Left cardiac atrium (tissue), 4 donors: ENCODE results near the gene TXNL4B. TPM values are rescaled to one million over a fixed set of nuclear protein-coding genes. Genes with fewer than 3 reads are reported as not detected.

ENCODE experiments used
- ATAC-seq, 2 donors: fragments of 200-7000 bp; cut with Tn5 transposase; one replicate each; pipeline ENCODE4 v1.9.1; 2020; ENCODE audit warnings: mild to moderate bottlenecking in 2 of 2, moderate library complexity in 2 of 2
- DNase-seq: peaks from one replicate; pipeline ENCODE4 v3.0.0-alpha.2; 2020
- intact Hi-C, 2 donors: fragments of 100-400 bp; cut with DNase I; formaldehyde crosslinking; loops; one replicate each; pipeline versions ENCODE4 v1.14.1 to v1.15.1; 2022 to 2023
- total RNA-seq, 2 donors: library from RNA; stranded (reverse); fragmentation: NEBNext Ultra II Directional; extraction: Animal tissue kit (Norgen Biotek cat#: 25700); gene quantifications; one replicate each; pipeline ENCODE4 v1.2.1, GENCODE V29; 2021
- donor health status: DM: no; HTN: yes; CAD: no.
- donor health status: DM: no; HTN: yes; CAD: no; lungs with severe emphysema.
- donor health status: DM: yes; HTN: yes; CAD: no.
- donor health status: Dilated cardiomyopathy.

The TXNL4B gene
- total RNA-seq, 2 donors from 2014 or later: 6.5 to 7.8 TPM

GRCh38 chr16:72120026-72120425 is 26.6 kb upstream of the TXNL4B start:
- intact Hi-C loops: loop anchor here in 1 of 2 donors (10.0 kb wide), 1 partner anchor 1765 kb away; no protein-coding TSS in a partner anchor
- ATAC-seq: no peak
- no peak for DNase-seq

- intact Hi-C loops: no loop called here
- no peak for ATAC-seq
- DNase-seq: no peak
Measured at GRCh38 chr16:72113616-72113945, 20.2 kb upstream of the TXNL4B start.

- intact Hi-C loops: no loop called here
- ATAC-seq: peak in 1 of 2 donors; percentile 37
Measured at GRCh38 chr16:72112906-72113615, 19.6 kb upstream of the TXNL4B start.

GRCh38 chr16:72112452-72112792 is 19.0 kb upstream of the TXNL4B start:
- intact Hi-C loops: no loop called here
- ATAC-seq: no peak
- DNase-seq: no peak

More at GRCh38 chr16:72112906-72113615, 19.6 kb upstream of the TXNL4B start:
- DNase-seq: no peak

GRCh38 chr16:72111657-72112451 is 18.4 kb upstream of the TXNL4B start:
- ATAC-seq: no peak
- no peak for DNase-seq
- intact Hi-C loops: no loop called here

- intact Hi-C loops: no loop called here
- no peak for DNase-seq
- no peak for ATAC-seq
Measured at GRCh38 chr16:72110662-72111615, 17.5 kb upstream of the TXNL4B start.

- ATAC-seq (no peak), DNase-seq (no peak)
- intact Hi-C loops: no loop called here
Measured at GRCh38 chr16:72109966-72110530, 16.6 kb upstream of the TXNL4B start.

GRCh38 chr16:72109300-72109699 is 15.9 kb upstream of the TXNL4B start:
- intact Hi-C loops: no loop called here
- ATAC-seq: no peak
- no peak for DNase-seq

- intact Hi-C loops: no loop called here
- DNase-seq (no peak), ATAC-seq (no peak)
Measured at GRCh38 chr16:72108353-72109102, 15.1 kb upstream of the TXNL4B start.

GRCh38 chr16:72107371-72107770 is 14.0 kb upstream of the TXNL4B start:
- intact Hi-C loops: no loop called here
- ATAC-seq (no peak), DNase-seq (no peak)

GRCh38 chr16:72105978-72106377 is 12.6 kb upstream of the TXNL4B start:
- intact Hi-C loops: no loop called here
- no peak for DNase-seq
- ATAC-seq: no peak

- DNase-seq (no peak), ATAC-seq (no peak)
- intact Hi-C loops: no loop called here
Measured at GRCh38 chr16:72104905-72105304, 11.5 kb upstream of the TXNL4B start.

GRCh38 chr16:72101195-72101594 is 7.8 kb upstream of the TXNL4B start:
- no peak for DNase-seq
- intact Hi-C loops: no loop called here

GRCh38 chr16:72099377-72099818 is 6.0 kb upstream of the TXNL4B start:
- no peak for DNase-seq
- intact Hi-C loops: loop anchor here in 1 of 2 donors (2.0 kb wide), 1 partner anchor 33 kb away; no protein-coding TSS in a partner anchor
- peak; percentile 78 to 86 for ATAC-seq

More at GRCh38 chr16:72101195-72101594, 7.8 kb upstream of the TXNL4B start:
- no peak for ATAC-seq

GRCh38 chr16:72098936-72099335 is 5.5 kb upstream of the TXNL4B start:
- ATAC-seq: peak in 1 of 2 donors; percentile 4
- intact Hi-C loops: loop anchor here in 1 of 2 donors (2.0 kb wide), 1 partner anchor 32 kb away; no protein-coding TSS in a partner anchor

GRCh38 chr16:72094266-72094610 is 818 bp upstream of the TXNL4B start:
- intact Hi-C loops: no loop called here
- no peak for DNase-seq
- peak in 1 of 2 donors; percentile 2 for ATAC-seq

More at GRCh38 chr16:72098936-72099335, 5.5 kb upstream of the TXNL4B start:
- DNase-seq: no peak

- ATAC-seq (peak in 1 of 2 donors; percentile 41), DNase-seq (no peak)
- intact Hi-C loops: no loop called here
Measured at GRCh38 chr16:72092832-72093447, 480 bp downstream of the TXNL4B start.

GRCh38 chr16:72091217-72091616 is 2.2 kb downstream of the TXNL4B start:
- ATAC-seq (no peak), DNase-seq (no peak)
- intact Hi-C loops: no loop called here
